GM18858 (cell line): ENCODE data around the gene USH2A.
"Not testable (repeated sequence)": the region's sequence is repeated elsewhere in the genome, so short reads cannot be mapped to it uniquely, and the experiment has no call there.

Source experiments
- ATAC-seq: cut with Tn5 transposase; IDR thresholded peaks from one replicate; pipeline ENCODE4 v1.9.1; 2021; ENCODE audit not compliant: unreplicated experiment

USH2A gene

GRCh38 chr1:216057063-216057462 lies 366.2 kb downstream of the USH2A start:
- ATAC-seq, result no peak

DNA sequence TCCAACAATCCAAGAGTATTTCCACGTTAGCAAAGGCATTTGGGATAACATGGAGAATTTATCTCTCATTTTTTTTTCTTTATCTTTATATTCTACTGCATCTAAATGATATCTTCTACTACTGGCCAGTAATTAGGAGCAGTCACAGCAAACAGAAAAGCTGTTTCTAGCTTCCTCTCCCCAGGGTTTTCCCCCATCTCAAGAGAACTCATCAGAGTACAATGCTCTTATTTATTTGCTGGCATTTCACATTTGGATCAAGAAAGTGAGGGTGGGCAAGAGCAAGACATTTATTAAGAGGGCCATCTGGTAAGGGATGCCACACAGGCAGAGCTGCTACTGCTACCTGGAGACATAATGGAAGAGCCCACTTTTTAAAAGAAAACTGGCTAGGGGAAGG lies 368.2 kb downstream of the USH2A start:
- ATAC-seq, result no peak

GRCh38 chr1:216054600-216054999 lies 368.6 kb downstream of the USH2A start:
- no peak for ATAC-seq

- no peak for ATAC-seq
Observed at GRCh38 chr1:216051071-216051470, 372.2 kb downstream of the USH2A start.

DNA sequence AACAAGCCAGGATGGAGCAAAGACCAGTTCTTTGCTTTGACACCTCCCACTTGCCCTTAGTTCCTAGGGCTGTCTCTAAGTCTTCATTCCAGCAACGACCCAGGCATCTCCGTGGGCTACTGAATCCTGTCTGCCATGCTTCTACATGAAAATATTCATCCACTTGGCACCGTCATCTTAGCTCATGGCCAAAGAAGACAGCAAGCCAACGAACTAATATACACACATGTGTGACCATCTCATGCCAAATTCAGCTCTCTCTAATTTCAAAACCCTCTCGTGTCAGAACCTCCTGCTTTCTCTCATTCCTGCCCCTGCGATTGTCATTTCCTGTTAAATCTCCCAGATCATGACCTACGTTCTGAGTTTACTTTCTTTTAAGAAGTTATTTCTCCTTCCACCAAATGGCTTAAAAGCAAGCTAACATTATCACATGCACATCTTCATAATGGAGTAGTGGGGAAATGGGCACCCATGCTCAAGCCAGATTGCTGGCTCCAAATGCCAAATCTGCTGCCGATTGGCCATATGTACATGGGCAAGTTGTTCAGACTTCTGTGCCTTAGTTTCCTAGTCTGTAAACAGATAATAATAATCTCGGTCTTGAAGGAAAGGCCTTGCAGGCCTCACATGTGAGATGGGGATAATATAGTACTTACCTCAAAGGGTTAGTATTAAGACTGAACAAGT lies 373.4 kb downstream of the USH2A start:
- no peak for ATAC-seq

DNA sequence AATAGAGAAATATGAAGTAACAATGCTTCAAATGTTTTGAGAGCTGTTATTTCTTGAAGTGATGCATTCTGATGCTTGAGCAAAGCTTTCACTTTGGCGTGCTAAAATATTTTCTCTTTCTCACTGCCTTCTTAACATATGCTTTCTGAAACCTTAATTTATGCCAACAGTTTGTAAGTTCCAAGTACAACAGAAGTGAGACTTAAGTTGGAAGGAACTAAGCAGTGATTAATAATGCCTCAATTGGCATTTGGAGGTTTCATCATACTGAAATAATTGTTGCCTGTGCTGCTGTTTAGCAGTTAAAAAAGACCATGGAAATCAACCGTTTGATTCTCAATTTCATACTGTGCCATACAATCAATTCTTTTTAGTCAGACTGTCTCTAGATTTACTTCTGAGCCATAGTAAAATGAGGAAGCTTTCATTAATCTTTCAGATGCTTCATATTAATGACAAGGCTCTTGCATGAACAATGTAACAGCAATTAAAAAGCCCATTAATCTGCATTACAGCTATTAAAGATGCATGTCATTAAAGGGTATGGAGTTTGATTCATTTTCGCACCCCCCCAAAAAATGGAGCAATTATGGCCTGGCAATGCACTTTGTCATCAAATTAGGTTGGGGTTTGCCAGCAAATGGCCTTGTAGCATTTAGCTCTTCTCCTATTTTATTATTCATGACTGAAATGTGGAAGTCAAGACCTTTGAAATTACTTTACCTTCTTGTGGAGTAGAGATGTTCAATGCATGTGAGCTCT lies 375.3 kb downstream of the USH2A start:
- ATAC-seq, result no peak

DNA sequence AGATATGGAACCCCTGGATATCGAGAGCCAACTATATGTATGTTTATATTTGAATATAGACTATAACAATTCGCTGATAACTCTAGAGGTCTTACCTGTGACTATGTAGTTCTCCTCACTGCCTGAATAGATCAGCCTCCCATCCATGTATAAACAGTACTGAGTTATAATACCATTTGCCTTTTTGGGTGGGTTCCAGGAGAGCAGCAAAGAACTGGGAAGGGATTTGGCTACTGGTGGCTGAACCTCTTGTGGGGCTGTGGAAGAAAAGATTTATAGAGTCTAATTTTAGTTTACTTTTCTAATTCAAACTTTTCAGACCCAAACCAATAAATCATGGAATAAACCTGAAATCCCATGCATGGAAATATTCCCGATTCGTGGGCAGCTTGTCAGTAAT lies 376.9 kb downstream of the USH2A start:
- no peak for ATAC-seq

- no peak for ATAC-seq
Observed at GRCh38 chr1:216045400-216045799, 377.8 kb downstream of the USH2A start.

DNA sequence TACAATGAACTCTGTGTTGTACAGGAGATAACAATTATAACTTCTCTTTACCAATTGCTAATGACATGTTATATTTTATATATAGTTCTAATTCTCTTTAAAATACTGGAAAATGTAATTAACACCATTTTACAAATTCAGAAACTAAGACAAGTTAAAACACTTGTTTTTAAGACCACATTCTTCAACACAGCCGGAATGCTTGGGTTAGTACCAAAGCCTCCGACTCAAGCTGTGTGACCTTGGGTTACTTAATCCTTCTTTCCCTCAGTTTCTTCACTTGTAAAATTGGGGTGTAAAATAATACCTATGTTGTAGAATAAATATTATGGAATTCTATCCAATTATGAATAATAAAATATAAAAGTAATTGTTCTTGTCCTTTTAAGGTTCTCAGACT lies 378.7 kb downstream of the USH2A start:
- ATAC-seq, result no peak

GRCh38 chr1:216034506-216034905 lies 388.7 kb downstream of the USH2A start:
- no peak for ATAC-seq

- no peak for ATAC-seq
Observed at GRCh38 chr1:216032961-216033614, 390.2 kb downstream of the USH2A start.

GRCh38 chr1:216032284-216032683 lies 391.0 kb downstream of the USH2A start:
- ATAC-seq, result peak; percentile 43

GRCh38 chr1:216028631-216029030 lies 394.6 kb downstream of the USH2A start:
- ATAC-seq, result no peak

- ATAC-seq, result no peak
Observed at GRCh38 chr1:216024546-216024945, 398.7 kb downstream of the USH2A start.

GRCh38 chr1:216020743-216021345 lies 402.4 kb downstream of the USH2A start:
- no peak for ATAC-seq

- ATAC-seq, result no peak
Observed at GRCh38 chr1:216015116-216015515, 408.1 kb downstream of the USH2A start.

DNA sequence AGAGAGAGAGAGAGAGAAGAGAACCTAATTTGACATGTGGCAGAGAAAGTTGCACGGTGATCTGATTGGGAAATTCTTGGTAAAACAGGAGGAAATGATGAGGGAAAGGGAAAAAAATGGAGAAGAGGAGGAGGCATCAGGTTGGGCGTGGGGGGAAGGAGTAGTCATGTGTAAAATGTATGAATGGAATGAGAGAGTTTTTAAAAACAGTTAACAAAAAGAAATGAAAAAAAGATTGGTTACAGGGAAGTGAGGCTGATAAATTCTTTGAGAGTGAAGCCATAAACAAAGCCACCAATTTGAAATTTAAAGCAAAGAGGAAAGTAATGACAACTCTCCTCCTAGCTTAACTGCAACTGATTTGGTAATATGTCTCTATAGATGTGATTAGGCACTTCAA lies 409.2 kb downstream of the USH2A start:
- no peak for ATAC-seq

GRCh38 chr1:216009456-216009855 lies 413.8 kb downstream of the USH2A start:
- not testable (repeated sequence) for ATAC-seq

DNA sequence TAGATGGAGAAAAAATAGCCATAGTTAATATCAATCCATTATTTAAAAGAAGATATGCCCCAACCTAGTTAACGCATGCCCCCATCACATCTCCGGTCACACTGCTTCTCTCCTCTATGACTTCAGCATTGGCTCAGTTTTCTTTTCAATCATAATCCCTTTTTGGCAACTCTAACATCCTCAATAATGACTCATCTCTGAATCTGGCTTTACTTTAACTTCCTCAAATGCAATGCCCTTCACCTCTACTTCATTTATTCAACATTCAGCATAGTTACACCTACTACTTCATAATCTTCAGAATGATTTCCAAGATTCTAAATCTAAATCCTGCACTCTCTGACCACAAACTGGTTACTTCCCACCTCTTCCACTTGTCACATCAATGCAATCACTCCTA lies 417.3 kb downstream of the USH2A start:
- ATAC-seq, result peak; percentile 100

- ATAC-seq, result no peak
Observed at GRCh38 chr1:215992620-215993019, 430.6 kb downstream of the USH2A start.

- ATAC-seq, result no peak
Observed at GRCh38 chr1:215987092-215987875, 436.0 kb downstream of the USH2A start.
